HUES6 (cell line): ENCODE measurements around the gene C3orf62.

ENCODE experiments used
- H3K27ac ChIP-seq: 2 replicates; pipeline ENCODE4 v1.7.0; 2013; ENCODE audit warnings: low read depth, mild to moderate bottlenecking, low read length, inconsistent platforms
- H3K27me3 ChIP-seq: 2 replicates; pipeline ENCODE4 v1.6.1; 2013; ENCODE audit warnings: low read length; ENCODE audit not compliant: control insufficient read depth, insufficient read depth
- H3K36me3 ChIP-seq: 2 replicates; pipeline ENCODE4 v1.6.1; 2013; ENCODE audit warnings: low read length; ENCODE audit not compliant: control insufficient read depth, insufficient read depth
- H3K4me1 ChIP-seq: 2 replicates; pipeline ENCODE4 v1.6.1; 2013; ENCODE audit warnings: low read length; ENCODE audit not compliant: control insufficient read depth, insufficient read depth
- H3K4me3 ChIP-seq: 2 replicates; pipeline ENCODE4 v1.5.1; 2013; ENCODE audit warnings: low read depth, low read length
- H3K9ac ChIP-seq: one replicate; pipeline ENCODE4 v1.6.1; 2013; ENCODE audit warnings: mild to moderate bottlenecking, low read length
- H3K9me3 ChIP-seq: 2 replicates; pipeline ENCODE4 v1.6.1; 2013; ENCODE audit warnings: low read depth, low read length; ENCODE audit not compliant: control insufficient read depth, insufficient read depth

Gene C3orf62

GRCh38 chr3:49276475-49277382, at the start of gene C3orf62:
Gene C3orf62 (minus strand): TSS chr3:49277232. CDS start chr3:49276872, 360 bp downstream.
- H3K9ac ChIP-seq: no peak within 1 kb of the TSS
- peak within 1 kb of the TSS; percentile 48; the same call in 1 of the 2 replicates for H3K4me3 ChIP-seq
- H3K36me3 ChIP-seq: peaks cover 31% of the 10 kb centered on the region
- no peaks in the 10 kb centered on the region for H3K27me3 ChIP-seq
- peak within 1 kb of the TSS; percentile 47; the same call in 1 of the 2 replicates for H3K27ac ChIP-seq
- H3K9me3 ChIP-seq: no peaks in the 10 kb centered on the region
- H3K4me1 ChIP-seq: no peaks in the 10 kb centered on the region

GRCh38 chr3:49324768-49325167, 47.7 kb upstream of the C3orf62 start:
- no peaks in the 10 kb centered on the region for H3K4me1 ChIP-seq
- no peak overlapping the region for H3K9ac ChIP-seq
- H3K27ac ChIP-seq: no peak overlapping the region
- H3K27me3 ChIP-seq: no peaks in the 10 kb centered on the region
- no peak overlapping the region for H3K4me3 ChIP-seq
- H3K9me3 ChIP-seq: no peaks in the 10 kb centered on the region
- peaks cover 60% of the 10 kb centered on the region for H3K36me3 ChIP-seq

- Histone ChIP-seq H3K4me1 (no peaks in the 10 kb centered on the region), H3K27ac (no peak overlapping the region), H3K9me3 (no peaks in the 10 kb centered on the region), H3K9ac (no peak overlapping the region), H3K4me3 (no peak overlapping the region), H3K27me3 (no peaks in the 10 kb centered on the region), H3K36me3 (peaks cover 33% of the 10 kb centered on the region)
Measured at GRCh38 chr3:49316696-49317457, 39.8 kb upstream of the C3orf62 start.

- Histone ChIP-seq H3K9me3 (no peaks in the 10 kb centered on the region), H3K4me3 (no peak overlapping the region), H3K27ac (no peak overlapping the region), H3K4me1 (no peaks in the 10 kb centered on the region), H3K9ac (no peak overlapping the region), H3K27me3 (no peaks in the 10 kb centered on the region), H3K36me3 (peaks cover 35% of the 10 kb centered on the region)
Measured at GRCh38 chr3:49313896-49314688, 37.1 kb upstream of the C3orf62 start.

GRCh38 chr3:49311283-49311682, 34.3 kb upstream of the C3orf62 start:
- Histone ChIP-seq H3K4me1 (no peaks in the 10 kb centered on the region), H3K4me3 (no peak overlapping the region), H3K9me3 (no peaks in the 10 kb centered on the region), H3K27ac (no peak overlapping the region), H3K9ac (no peak overlapping the region), H3K36me3 (peaks cover 39% of the 10 kb centered on the region), H3K27me3 (no peaks in the 10 kb centered on the region)

GRCh38 chr3:49310677-49311076, 33.6 kb upstream of the C3orf62 start:
- no peak overlapping the region for H3K9ac ChIP-seq

GRCh38 chr3:49305608-49306007, 28.6 kb upstream of the C3orf62 start:
- Histone ChIP-seq H3K36me3 (peaks cover 57% of the 10 kb centered on the region), H3K27me3 (no peaks in the 10 kb centered on the region), H3K4me3 (no peak overlapping the region), H3K9ac (no peak overlapping the region), H3K27ac (no peak overlapping the region), H3K9me3 (no peaks in the 10 kb centered on the region), H3K4me1 (no peaks in the 10 kb centered on the region)

More at GRCh38 chr3:49310677-49311076, 33.6 kb upstream of the C3orf62 start:
- no peak overlapping the region for H3K27ac ChIP-seq
- no peaks in the 10 kb centered on the region for H3K4me1 ChIP-seq
- H3K4me3 ChIP-seq: no peak overlapping the region
- no peaks in the 10 kb centered on the region for H3K27me3 ChIP-seq
- no peaks in the 10 kb centered on the region for H3K9me3 ChIP-seq
- H3K36me3 ChIP-seq: peaks cover 42% of the 10 kb centered on the region

GRCh38 chr3:49302613-49303012, 25.6 kb upstream of the C3orf62 start:
- H3K9ac ChIP-seq: no peak overlapping the region
- no peaks in the 10 kb centered on the region for H3K4me1 ChIP-seq
- H3K36me3 ChIP-seq: peaks cover 61% of the 10 kb centered on the region
- no peak overlapping the region for H3K4me3 ChIP-seq
- no peaks in the 10 kb centered on the region for H3K9me3 ChIP-seq
- no peak overlapping the region for H3K27ac ChIP-seq
- H3K27me3 ChIP-seq: no peaks in the 10 kb centered on the region

- H3K27ac ChIP-seq: no peak overlapping the region
- no peak overlapping the region for H3K9ac ChIP-seq
- H3K36me3 ChIP-seq: peaks cover 62% of the 10 kb centered on the region
- H3K27me3 ChIP-seq: no peaks in the 10 kb centered on the region
- no peak overlapping the region for H3K4me3 ChIP-seq
- H3K9me3 ChIP-seq: no peaks in the 10 kb centered on the region
- H3K4me1 ChIP-seq: no peaks in the 10 kb centered on the region
Measured at GRCh38 chr3:49300595-49300994, 23.6 kb upstream of the C3orf62 start.

GRCh38 chr3:49298511-49298910, 21.5 kb upstream of the C3orf62 start:
- H3K36me3 ChIP-seq: peaks cover 68% of the 10 kb centered on the region
- H3K27ac ChIP-seq: no peak overlapping the region
- H3K27me3 ChIP-seq: no peaks in the 10 kb centered on the region
- no peaks in the 10 kb centered on the region for H3K4me1 ChIP-seq
- H3K4me3 ChIP-seq: no peak overlapping the region
- H3K9ac ChIP-seq: no peak overlapping the region
- no peaks in the 10 kb centered on the region for H3K9me3 ChIP-seq
